Testis (tissue), 2 donors: Measurements from ENCODE around the gene COL25A1.

Experiments used
- CTCF ChIP-seq, 3 experiments: fragments of 450-650 bp in 2 of 3; fragments of 200-600 bp in 1 of 3; sonication (generic) in 1 of 3; IDR thresholded peaks; one replicate each; pipeline ENCODE4 v1.5.1; 2016 to 2019; ENCODE audit warnings: antibody characterized with exemption in 3 of 3, mild to moderate bottlenecking in 2 of 3, moderate library complexity in 1 of 3
- POLR2A ChIP-seq: fragments of 450-650 bp; IDR thresholded peaks from one replicate; pipeline ENCODE4 v1.6.1; 2017; ENCODE audit warnings: antibody characterized with exemption, mild to moderate bottlenecking, moderate library complexity

GRCh38 chr4:109026588-109026987 is 275.9 kb downstream of the COL25A1 start:
- TF ChIP-seq CTCF (IDR thresholded peaks at IDR 0.05) (no peak), POLR2A (no peak)
